HEK293 (cell line): Measurements from ENCODE around the gene CSNK1A1L.

Source experiments
- CTCF ChIA-PET: fragments of 350-600 bp; formaldehyde crosslinking; extraction: SDS; loops from one replicate; lab custom pipeline; 2021; ENCODE audit warnings: antibody characterized with exemption; lab: Yijun Ruan, JAX
- POLR2A ChIA-PET: fragments of 300-600 bp; formaldehyde crosslinking; extraction: SDS; loops from one replicate; lab custom pipeline; 2020; ENCODE audit warnings: antibody characterized with exemption, inconsistent platforms; lab: Yijun Ruan, JAX
- H3K27ac ChIP-seq: fragments of 200-500 bp; sonication (Bioruptor generic); 2 replicates; pipeline ENCODE4 v1.5.1; 2014; ENCODE audit warnings: low read depth, low read length, control low read depth, inconsistent platforms; ENCODE audit errors: extremely low read depth
- H3K36me3 ChIP-seq, 2 experiments: fragments of 200-500 bp in 1 of 2; sonication (Bioruptor generic) in 1 of 2; 1 replicate in 1 of 2; 2 replicates in 1 of 2; pipeline ENCODE4 v1.5.1; 2014 to 2017; ENCODE audit warnings: inconsistent platforms in 2 of 2, low read length in 2 of 2; ENCODE audit not compliant: control insufficient read depth in 2 of 2, insufficient read depth in 1 of 2
- H3K4me1 ChIP-seq: fragments of 200-500 bp; sonication (Bioruptor generic); 2 replicates; pipeline ENCODE4 v1.5.1; 2014; ENCODE audit warnings: mild to moderate bottlenecking, low read length, inconsistent platforms; ENCODE audit not compliant: control insufficient read depth, insufficient read depth
- H3K4me3 ChIP-seq: 2 replicates; pipeline ENCODE4 v1.5.1; 2011; ENCODE audit warnings: low read depth, mild to moderate bottlenecking, control low read depth, low read length, moderate library complexity
- H3K9me3 ChIP-seq: fragments of 200-500 bp; sonication (Bioruptor generic); 2 replicates; pipeline ENCODE4 v1.5.1; 2014; ENCODE audit warnings: low read depth, low read length, inconsistent platforms; ENCODE audit not compliant: control insufficient read depth, insufficient read depth
- ATF2 ChIP-seq: fragments of 450-650 bp; formaldehyde crosslinking; IDR thresholded peaks from 2 replicates; pipeline ENCODE4 v1.5.1; 2016; ENCODE audit warnings: missing biosample characterization, missing genetic modification characterization, low read depth
- HOXC10 ChIP-seq: sonication (generic); formaldehyde crosslinking; IDR thresholded peaks from 2 replicates; pipeline ENCODE4 v1.8.1; 2023; ENCODE audit warnings: mild to moderate bottlenecking, missing genetic modification reagents
- INSM2 ChIP-seq: fragments of 450-650 bp; formaldehyde crosslinking; IDR thresholded peaks from 2 replicates; pipeline ENCODE4 v1.5.1; 2016; ENCODE audit warnings: missing biosample characterization, missing genetic modification characterization
- OSR2 ChIP-seq: fragments of 450-650 bp; formaldehyde crosslinking; IDR thresholded peaks from 2 replicates; pipeline ENCODE4 v1.5.1; 2016; ENCODE audit warnings: missing biosample characterization, missing genetic modification characterization
- SALL2 ChIP-seq: fragments of 450-650 bp; formaldehyde crosslinking; IDR thresholded peaks from 2 replicates; pipeline ENCODE4 v1.5.0; 2017; ENCODE audit warnings: missing biosample characterization, mild to moderate bottlenecking, missing genetic modification characterization, borderline replicate concordance
- TSHZ1 ChIP-seq: fragments of 450-650 bp; formaldehyde crosslinking; IDR thresholded peaks from 2 replicates; pipeline ENCODE4 v1.5.1; 2016; ENCODE audit warnings: missing biosample characterization, missing genetic modification characterization, borderline replicate concordance
- ZBTB26 ChIP-seq: fragments of 450-650 bp; formaldehyde crosslinking; optimal IDR thresholded peaks from 2 replicates; pipeline ENCODE3; 2016; ENCODE audit warnings: missing biosample characterization, mild to moderate bottlenecking, missing genetic modification characterization
- ZNF157 ChIP-seq: fragments of 450-650 bp; formaldehyde crosslinking; IDR thresholded peaks from 2 replicates; pipeline ENCODE4 v1.5.1; 2016; ENCODE audit warnings: missing biosample characterization, missing genetic modification characterization
- ZNF184 ChIP-seq: fragments of 450-650 bp; IDR thresholded peaks from 2 replicates; pipeline ENCODE4 v1.5.1; 2018; ENCODE audit warnings: missing biosample characterization, mild to moderate bottlenecking, missing genetic modification characterization
- ZNF19 ChIP-seq: fragments of 450-650 bp; formaldehyde crosslinking; IDR thresholded peaks from 2 replicates; pipeline ENCODE4; 2016; ENCODE audit warnings: missing biosample characterization, missing genetic modification characterization, low read depth
- ZNF202 ChIP-seq: fragments of 450-650 bp; formaldehyde crosslinking; IDR thresholded peaks from 2 replicates; pipeline ENCODE4 v1.5.1; 2016; ENCODE audit warnings: missing biosample characterization, missing genetic modification characterization, borderline replicate concordance
- ZNF274 ChIP-seq, 2 experiments: fragments of 200-500 bp in 1 of 2; fragments of 450-650 bp in 1 of 2; sonication (Bioruptor generic) in 1 of 2; formaldehyde crosslinking in 1 of 2; IDR thresholded peaks; 2 replicates each; pipeline versions ENCODE4 v1.5.1 to v1.6.1; 2014 to 2016; ENCODE audit warnings: borderline replicate concordance in 1 of 2, inconsistent platforms in 1 of 2, low read length in 1 of 2, missing biosample characterization in 1 of 2, missing genetic modification characterization in 1 of 2
- ZNF350 ChIP-seq: fragments of 450-650 bp; formaldehyde crosslinking; IDR thresholded peaks from 2 replicates; pipeline ENCODE4 v1.5.0; 2017; ENCODE audit warnings: missing biosample characterization, mild to moderate bottlenecking, missing genetic modification characterization
- ZNF529 ChIP-seq: fragments of 450-650 bp; formaldehyde crosslinking; IDR thresholded peaks from 2 replicates; pipeline ENCODE4 v1.5.1; 2017; ENCODE audit warnings: missing genetic modification characterization, missing biosample characterization; ENCODE audit not compliant: insufficient replicate concordance
- ZNF571 ChIP-seq: fragments of 450-650 bp; formaldehyde crosslinking; IDR thresholded peaks from 2 replicates; pipeline ENCODE4 v1.5.0; 2017; ENCODE audit warnings: missing biosample characterization, missing genetic modification characterization

Gene CSNK1A1L

GRCh38 chr13:37105251-37105714 is at the start of gene CSNK1A1L:
CSNK1A1L (minus strand) TSS chr13:37105664; CDS start chr13:37105256, 408 bp downstream.
- ChIA-PET POLR2A (no interaction called here), CTCF (interaction anchor here (0.7 kb wide), 1 partner anchor 30 kb away, joined by 3 read pairs; no protein-coding TSS in a partner anchor)
- Histone ChIP-seq H3K4me1 (no peaks in the 10 kb centered on the region), H3K4me3 (no peak within 1 kb of the TSS), H3K36me3 (no peaks in the 10 kb centered on the region), H3K9me3 (no peaks in the 10 kb centered on the region), H3K27ac (no peak within 1 kb of the TSS)
- 0 out of 2 replicates have a peak, but pooled peaks have one; percentile 24 for TF ChIP-seq ZNF202 (tag by site-specific recombination)
- no peak for TF ChIP-seq ZNF184 (tag by site-specific recombination)
- no peak for TF ChIP-seq ATF2 (tag by site-specific recombination)

GRCh38 chr13:37149380-37149779 is 43.9 kb upstream of the CSNK1A1L start:
- Histone ChIP-seq H3K27ac (no peak overlapping the region), H3K36me3 (no peaks in the 10 kb centered on the region), H3K4me3 (no peak overlapping the region), H3K9me3 (no peaks in the 10 kb centered on the region), H3K4me1 (0 out of 2 replicates have a peak, but pooled peaks cover 2% of the 10 kb centered on the region)
- CTCF ChIA-PET, result no interaction called here
- POLR2A ChIA-PET, result no interaction called here
- TF ChIP-seq ZNF571 (tag by site-specific recombination) (no peak), ZNF529 (tag by site-specific recombination) (no peak), SALL2 (tag by site-specific recombination) (no peak), ZNF157 (tag by site-specific recombination) (no peak), HOXC10 (CRISPR knock-in tag) (no peak), TSHZ1 (tag by site-specific recombination) (no peak), ZNF274 (IDR thresholded peaks at IDR 0.05; ENCODE audit: low read length) (no peak), ZNF274 (tag by site-specific recombination; IDR thresholded peaks at IDR 0.05; ENCODE audit: borderline replicate concordance) (no peak)
- TF ChIP-seq, all 188 proteins: peak for 0

GRCh38 chr13:37148501-37148900 is 43.0 kb upstream of the CSNK1A1L start:
- Histone ChIP-seq H3K4me1 (peaks cover 6% of the 10 kb centered on the region; the same call in 1 of the 2 replicates), H3K9me3 (no peaks in the 10 kb centered on the region), H3K36me3 (no peaks in the 10 kb centered on the region), H3K4me3 (no peak overlapping the region), H3K27ac (no peak overlapping the region)
- TF ChIP-seq ZNF19, result no peak
- no peak for TF ChIP-seq OSR2 (tag by site-specific recombination)
- POLR2A ChIA-PET, result no interaction called here
- CTCF ChIA-PET, result interaction anchor here (0.7 kb wide), 1 partner anchor 517 kb away, joined by 3 read pairs; no protein-coding TSS in a partner anchor

GRCh38 chr13:37144661-37145060 is 39.2 kb upstream of the CSNK1A1L start:
- ChIA-PET POLR2A (no interaction called here), CTCF (no interaction called here)
- Histone ChIP-seq H3K4me1 (peaks cover 6% of the 10 kb centered on the region; the same call in 1 of the 2 replicates), H3K9me3 (no peaks in the 10 kb centered on the region), H3K4me3 (no peak overlapping the region), H3K27ac (peak overlapping the region; percentile 28; the same call in 1 of the 2 replicates), H3K36me3 (no peaks in the 10 kb centered on the region)
- TF ChIP-seq INSM2 (tag by site-specific recombination), result no peak
- TF ChIP-seq ZNF350 (tag by site-specific recombination), result no peak
- TF ChIP-seq ZBTB26 (tag by site-specific recombination), result no peak
